Astrocyte of the spinal cord (primary cell): ENCODE measurements around the gene SYNDIG1.

Experiments used
- DNase-seq: peaks from one replicate; pipeline ENCODE4 v3.0.0; 2011; ENCODE audit warnings: low read depth, low spot score
- H3K4me3 ChIP-seq: 2 replicates; pipeline ENCODE4 v1.5.1; 2011; ENCODE audit warnings: low read depth, mild to moderate bottlenecking, low read length, moderate library complexity
- in situ Hi-C: cut with HindIII; loops from 2 replicates; pipeline ENCODE4 v1.10.0; 2017; ENCODE audit warnings: low sequenced_read_pairs
- TF ChIP-seq, protein P1 (sequence below): IDR thresholded peaks from 2 replicates; pipeline ENCODE4 v1.5.1; 2012; ENCODE audit warnings: low read depth, mild to moderate bottlenecking, low read length, inconsistent platforms

Gene SYNDIG1

DNA sequence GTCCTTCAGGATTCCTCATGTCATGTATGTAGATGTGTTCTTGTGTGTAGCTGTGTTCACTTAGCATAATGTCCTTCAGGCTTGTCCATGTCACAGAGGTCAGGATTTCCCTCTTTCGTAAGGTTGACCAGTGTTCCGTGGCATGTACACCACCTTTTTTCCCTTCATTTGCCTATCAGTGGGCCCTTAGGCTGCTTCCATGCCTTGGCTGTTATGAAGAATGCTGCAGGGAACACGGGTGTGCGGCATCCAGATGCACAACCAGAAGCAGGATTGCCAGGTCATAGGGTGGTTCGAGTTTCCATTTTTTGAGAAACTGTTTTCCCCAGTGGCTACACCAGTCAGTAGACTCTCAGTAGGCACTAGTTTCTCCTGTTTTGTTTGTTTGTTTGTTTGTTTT is 29.2 kb downstream of the SYNDIG1 start:
- no peak for DNase-seq
- in situ Hi-C loops = no loop called here
- TF ChIP-seq, protein P1, sequence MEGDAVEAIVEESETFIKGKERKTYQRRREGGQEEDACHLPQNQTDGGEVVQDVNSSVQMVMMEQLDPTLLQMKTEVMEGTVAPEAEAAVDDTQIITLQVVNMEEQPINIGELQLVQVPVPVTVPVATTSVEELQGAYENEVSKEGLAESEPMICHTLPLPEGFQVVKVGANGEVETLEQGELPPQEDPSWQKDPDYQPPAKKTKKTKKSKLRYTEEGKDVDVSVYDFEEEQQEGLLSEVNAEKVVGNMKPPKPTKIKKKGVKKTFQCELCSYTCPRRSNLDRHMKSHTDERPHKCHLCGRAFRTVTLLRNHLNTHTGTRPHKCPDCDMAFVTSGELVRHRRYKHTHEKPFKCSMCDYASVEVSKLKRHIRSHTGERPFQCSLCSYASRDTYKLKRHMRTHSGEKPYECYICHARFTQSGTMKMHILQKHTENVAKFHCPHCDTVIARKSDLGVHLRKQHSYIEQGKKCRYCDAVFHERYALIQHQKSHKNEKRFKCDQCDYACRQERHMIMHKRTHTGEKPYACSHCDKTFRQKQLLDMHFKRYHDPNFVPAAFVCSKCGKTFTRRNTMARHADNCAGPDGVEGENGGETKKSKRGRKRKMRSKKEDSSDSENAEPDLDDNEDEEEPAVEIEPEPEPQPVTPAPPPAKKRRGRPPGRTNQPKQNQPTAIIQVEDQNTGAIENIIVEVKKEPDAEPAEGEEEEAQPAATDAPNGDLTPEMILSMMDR = no peak
- H3K4me3 ChIP-seq = no peak overlapping the region

DNA sequence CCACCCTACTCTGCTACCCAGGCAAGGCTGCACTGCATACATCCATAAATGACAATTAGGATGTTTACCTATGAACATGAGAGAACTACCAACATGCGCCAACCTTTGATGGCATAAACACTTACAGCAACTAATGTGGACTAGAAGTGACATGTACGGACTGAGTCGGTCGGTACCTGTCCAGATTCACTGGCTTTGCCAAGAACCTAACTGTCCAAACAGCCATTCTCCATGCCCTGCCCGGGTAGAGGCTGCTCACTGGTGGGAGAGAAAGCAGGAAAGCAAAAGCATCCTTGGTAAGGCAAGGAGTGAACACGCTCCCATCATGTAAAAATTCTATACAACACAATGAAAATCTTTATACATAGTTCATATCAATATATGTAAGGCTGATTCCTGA is 30.0 kb downstream of the SYNDIG1 start:
- H3K4me3 ChIP-seq = no peak overlapping the region
- in situ Hi-C loops = no loop called here
- DNase-seq = no peak
- TF ChIP-seq, protein P1 = no peak

DNA sequence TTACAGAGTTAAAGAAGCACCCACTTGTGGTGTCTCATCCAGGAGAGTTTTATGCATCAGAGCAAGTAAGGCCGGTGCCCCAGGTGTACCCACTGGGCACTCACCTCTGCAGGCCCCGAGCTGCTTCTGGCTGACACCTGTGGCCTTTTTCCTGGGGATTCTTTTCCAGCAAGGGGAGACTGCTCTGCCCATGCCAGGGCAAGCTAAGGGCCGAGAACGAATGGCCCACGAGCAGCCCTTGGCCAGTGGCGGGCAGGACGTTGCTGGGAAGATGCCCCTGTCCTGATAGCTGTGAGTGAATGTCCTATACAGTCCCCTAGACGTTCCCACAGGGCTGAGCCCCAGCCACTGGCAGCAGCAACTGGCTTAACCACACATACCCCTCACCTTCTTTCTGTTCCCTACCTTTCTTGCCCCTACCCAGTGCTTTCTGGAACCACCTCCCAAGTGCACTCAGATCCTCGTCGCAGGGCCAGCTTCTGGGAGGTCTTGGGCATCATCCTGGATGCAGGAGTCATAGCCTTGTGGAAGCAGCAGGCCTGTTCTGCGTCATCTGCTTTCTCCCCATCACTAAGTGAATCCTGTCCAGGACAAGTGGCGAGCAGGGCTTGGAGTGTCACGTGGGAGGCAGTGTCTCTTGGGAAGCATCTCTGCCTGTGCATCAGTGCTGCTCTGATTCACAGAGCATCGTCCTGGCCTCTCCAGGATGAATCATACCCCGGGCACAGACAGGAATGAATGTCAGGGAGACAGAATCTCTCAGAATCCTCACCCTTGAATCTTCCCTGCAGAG is 32.5 kb downstream of the SYNDIG1 start:
- TF ChIP-seq, protein P1 = no peak
- peak; percentile 91 for DNase-seq
- no peak overlapping the region for H3K4me3 ChIP-seq
- in situ Hi-C loops = no loop called here

DNA sequence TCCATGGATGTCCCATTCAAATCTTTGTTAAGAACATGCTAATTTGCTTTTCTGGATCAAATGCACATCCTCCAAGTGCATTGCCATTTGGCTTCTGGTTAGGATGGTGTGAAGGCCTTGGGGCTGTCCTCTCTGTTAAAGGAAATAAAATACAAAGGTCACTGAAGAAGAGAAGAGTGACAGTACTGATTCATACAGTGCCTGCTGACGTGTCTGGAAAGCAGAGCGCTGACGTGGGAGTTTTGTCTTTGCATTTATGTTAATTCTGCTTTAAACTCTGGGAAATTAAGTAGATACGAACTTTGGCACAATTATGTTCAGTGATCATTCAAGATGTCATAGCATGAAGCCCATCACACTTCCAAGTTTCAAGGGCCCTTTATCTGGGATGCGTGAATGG is 33.2 kb downstream of the SYNDIG1 start:
- in situ Hi-C loops = no loop called here
- TF ChIP-seq, protein P1 = no peak
- peak; percentile 60 for DNase-seq
- H3K4me3 ChIP-seq = no peak overlapping the region

DNA sequence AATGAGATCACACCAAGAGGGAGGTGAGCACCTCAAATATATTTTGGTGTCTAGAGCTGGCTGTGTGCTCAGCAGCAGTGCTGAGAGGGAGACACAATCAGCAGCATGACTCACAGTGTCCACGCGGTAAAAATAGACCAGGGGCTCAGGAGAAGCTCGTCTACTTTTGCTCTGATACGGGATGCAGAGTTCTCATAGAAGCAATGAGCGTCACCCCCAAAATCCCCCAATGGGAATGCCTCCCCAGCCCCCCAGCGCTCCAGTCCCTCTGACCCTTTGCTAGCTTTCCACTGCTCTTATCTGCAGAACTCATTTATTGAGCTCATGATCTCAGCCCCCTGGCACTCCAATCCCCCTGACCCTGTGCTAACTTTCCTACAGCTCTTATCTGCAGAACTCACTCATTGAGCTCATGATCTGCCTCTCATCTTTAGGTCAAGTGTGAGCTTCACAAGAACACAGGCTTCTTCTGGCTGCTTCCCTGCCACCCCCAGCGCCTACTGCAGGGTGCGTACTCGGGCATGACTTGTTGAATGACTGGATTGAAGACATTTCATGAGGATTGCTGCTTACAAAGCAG is 34.0 kb downstream of the SYNDIG1 start:
- no peak overlapping the region for H3K4me3 ChIP-seq
- in situ Hi-C loops = no loop called here
- TF ChIP-seq, protein P1 = no peak

DNA sequence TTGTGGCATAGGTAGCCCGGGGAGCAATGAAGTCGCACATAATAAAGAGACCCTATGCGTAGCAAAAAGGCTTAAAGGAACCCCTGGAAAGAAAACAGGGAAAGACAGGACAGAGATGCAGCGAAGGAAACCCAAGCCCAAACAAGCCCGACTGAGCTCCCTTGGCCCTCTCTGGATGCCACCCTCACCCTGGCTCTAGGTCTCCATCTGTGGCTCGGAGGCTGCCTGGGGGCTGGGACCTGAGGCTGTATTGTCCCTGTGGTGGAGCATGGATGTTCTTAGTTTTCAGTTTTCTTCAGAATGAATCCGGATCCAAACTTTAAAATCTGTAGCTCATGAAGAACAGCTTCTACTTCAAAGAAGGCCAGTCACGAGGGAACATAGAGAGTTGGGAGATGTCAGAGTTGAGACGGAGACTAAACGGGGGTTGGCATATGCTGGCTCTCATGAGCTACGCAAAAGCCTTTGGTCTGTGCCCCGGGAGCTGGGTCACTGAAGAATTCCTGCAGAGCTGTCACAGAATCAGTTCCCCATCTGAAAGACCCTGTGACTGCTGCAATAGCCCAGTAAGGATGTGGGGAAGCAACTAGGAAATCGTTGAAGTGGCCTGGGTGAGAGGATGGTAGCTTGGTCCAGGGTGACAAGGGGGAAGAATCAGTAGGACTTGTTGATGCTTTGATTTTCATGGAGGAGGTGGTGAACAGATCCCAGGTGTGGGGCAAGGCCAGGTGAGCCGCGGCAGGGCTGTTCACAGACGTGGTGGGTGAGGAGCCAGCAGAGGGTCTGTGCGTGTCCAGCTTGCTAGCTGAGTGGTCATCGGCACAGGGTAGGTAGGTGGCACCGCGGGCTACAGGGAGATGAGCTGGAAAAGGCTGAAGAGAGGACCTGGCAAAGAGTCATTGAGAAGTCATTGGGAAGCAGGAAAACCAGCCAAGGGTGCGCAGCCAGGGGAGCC is 35.2 kb downstream of the SYNDIG1 start:
- in situ Hi-C loops = no loop called here
- TF ChIP-seq, protein P1 = no peak
- no peak overlapping the region for H3K4me3 ChIP-seq
- DNase-seq = no peak

More for the DNA sequence above, 34.0 kb downstream of the SYNDIG1 start:
- DNase-seq = peak; percentile 59
